ENCODE data around the gene C19orf67.

GRCh38 chr19:14106840-14107239 lies 21.3 kb upstream of the C19orf67 start:
- TF ChIP-seq POLR2A (IDR thresholded peaks at IDR 0.05) = no peak
- no peak for TF ChIP-seq CTCF (IDR thresholded peaks at IDR 0.05 in 8 of 11, conservative IDR thresholded peaks at IDR 0.05 in 3 of 11)

Data from spleen (tissue), 7 donors.